Hematopoietic multipotent progenitor cell treated with erythropoietin and hydrocortisone succinate and interleukin-3 and kit ligand, for 8 days (in vitro differentiated cells): ENCODE measurements around the gene FHIP1B.

Experiments
- DNase-seq: peaks from one replicate; pipeline ENCODE4 v3.0.0-alpha.2; 2015

FHIP1B gene

GRCh38 chr11:6238902-6239301 lies 4.5 kb upstream of the FHIP1B start, which contains the start of gene CNGA4:
Gene CNGA4 (plus strand): TSS chr11:6239089. CDS start chr11:6239207, 118 bp downstream.
- peak; percentile 35 for DNase-seq

DNA sequence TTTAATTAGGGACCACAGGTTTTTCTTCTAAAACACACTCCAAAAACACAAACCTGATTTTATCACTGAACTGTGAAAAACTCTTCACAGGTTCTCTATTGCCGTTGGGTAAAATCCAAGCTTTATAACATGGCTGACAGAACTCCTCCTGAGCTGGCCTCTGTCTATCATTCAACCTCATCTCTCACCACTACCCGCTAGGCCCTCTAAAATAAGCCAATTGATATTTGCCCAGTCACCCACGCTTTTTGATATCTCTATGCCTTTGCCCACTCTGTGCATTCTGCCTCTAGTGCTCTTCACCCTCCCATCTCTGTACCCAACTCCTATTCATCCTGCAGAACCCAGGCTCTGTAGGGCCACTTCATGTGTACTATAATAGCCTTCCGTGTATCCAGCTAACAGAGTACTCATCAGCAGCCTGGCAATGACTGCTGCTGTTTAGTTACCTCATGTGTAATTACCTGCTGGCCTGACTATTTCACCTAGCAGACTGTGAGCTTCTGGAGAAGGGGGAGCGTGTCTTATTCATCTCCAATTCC lies 3.4 kb upstream of the FHIP1B start:
- DNase-seq, result peak; percentile 43

- DNase-seq, result no peak
Observed at GRCh38 chr11:6237266-6237665, 2.8 kb upstream of the FHIP1B start.

- DNase-seq, result no peak
Observed at GRCh38 chr11:6233984-6234386, 451 bp downstream of the FHIP1B start.

- peak; percentile 40 for DNase-seq
Observed at GRCh38 chr11:6232899-6233298, 1.5 kb downstream of the FHIP1B start.

GRCh38 chr11:6229911-6230310 lies 4.5 kb downstream of the FHIP1B start:
- DNase-seq, result no peak

- DNase-seq, result no peak
Observed at GRCh38 chr11:6228520-6228919, 5.9 kb downstream of the FHIP1B start.

GRCh38 chr11:6225896-6226295 lies 8.5 kb downstream of the FHIP1B start:
- peak; percentile 19 for DNase-seq

GRCh38 chr11:6225024-6225423 lies 9.4 kb downstream of the FHIP1B start:
- peak; percentile 59 for DNase-seq

DNA sequence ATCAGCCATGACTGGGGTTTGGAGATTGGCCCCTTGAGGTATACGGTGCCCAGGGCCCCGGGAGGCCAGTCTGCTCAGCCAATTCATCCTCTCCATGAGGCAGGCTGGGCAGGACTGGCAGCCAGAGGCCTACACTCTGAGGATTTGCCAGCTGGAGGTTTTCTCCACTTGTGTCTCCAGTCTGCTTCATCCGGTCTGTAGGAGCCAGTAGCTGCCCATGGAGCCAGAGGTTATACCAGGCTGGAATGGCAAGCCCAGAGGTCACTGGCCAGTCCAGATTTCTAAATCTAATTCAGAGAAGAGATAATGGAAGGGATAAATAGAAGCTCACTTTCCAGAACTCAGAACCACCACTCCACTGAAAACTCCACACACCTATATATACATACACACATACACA lies 10.0 kb downstream of the FHIP1B start:
- DNase-seq, result no peak

- no peak for DNase-seq
Observed at GRCh38 chr11:6223854-6224253, 10.6 kb downstream of the FHIP1B start.

DNA sequence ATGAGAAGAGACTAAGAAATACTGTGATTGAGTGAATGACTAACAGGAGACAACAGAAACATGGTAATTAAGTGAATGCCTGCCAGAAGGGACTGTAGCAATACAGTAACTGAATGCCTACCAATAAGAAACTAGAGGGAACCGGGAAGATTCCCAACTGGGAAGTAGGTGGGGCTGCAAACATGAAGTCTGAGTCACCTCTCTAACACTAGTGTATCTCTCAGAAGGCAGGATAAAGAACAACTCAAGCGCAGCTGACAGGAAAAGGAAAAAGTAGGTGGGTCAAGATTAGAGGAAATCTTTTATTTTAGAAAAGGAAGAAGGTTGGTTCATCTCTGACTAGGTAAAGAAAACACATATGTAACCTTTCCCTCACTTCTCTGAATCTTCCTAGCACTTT lies 15.1 kb downstream of the FHIP1B start:
- DNase-seq, result no peak

DNA sequence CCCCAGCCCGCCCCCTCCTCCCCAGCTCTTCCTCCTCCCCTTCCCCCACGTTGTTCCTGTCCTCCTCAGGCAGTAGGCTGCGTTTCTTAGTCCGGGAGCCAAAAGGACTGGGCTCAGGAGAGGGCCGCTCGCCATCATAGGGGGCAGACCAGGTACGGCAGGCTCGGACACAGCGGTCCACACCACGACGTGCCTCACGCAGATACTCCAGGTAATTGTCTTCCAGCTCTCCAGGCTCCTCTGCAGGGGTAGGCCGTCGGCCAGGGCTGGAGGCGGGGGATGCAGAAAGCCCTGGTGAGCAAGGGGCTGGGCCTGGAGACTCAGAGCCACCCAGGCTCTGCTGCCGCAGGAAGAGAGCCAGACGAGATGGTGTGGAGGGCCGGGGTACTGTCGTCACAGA lies 16.7 kb downstream of the FHIP1B start:
- no peak for DNase-seq

- no peak for DNase-seq
Observed at GRCh38 chr11:6216501-6216900, 17.9 kb downstream of the FHIP1B start.

DNA sequence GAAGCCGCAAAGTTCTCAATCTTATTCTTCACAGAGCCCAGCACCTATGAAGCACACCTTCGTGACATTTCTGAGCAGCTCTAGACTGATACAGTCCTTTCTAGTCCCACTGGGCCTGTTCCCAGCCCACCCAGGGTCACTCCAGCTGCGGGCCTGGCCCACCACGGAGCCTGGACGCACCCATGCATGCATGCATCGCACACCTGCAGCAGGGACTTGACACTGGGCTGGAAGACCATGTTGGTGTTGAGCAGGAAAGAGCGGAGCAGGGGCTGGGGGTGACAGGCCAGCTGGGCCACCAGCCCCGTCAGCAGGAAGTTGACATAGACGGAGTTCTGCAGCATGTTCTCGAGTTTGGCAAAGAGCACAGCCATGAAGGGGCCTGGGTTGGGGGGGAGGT lies 19.9 kb downstream of the FHIP1B start:
- no peak for DNase-seq

DNA sequence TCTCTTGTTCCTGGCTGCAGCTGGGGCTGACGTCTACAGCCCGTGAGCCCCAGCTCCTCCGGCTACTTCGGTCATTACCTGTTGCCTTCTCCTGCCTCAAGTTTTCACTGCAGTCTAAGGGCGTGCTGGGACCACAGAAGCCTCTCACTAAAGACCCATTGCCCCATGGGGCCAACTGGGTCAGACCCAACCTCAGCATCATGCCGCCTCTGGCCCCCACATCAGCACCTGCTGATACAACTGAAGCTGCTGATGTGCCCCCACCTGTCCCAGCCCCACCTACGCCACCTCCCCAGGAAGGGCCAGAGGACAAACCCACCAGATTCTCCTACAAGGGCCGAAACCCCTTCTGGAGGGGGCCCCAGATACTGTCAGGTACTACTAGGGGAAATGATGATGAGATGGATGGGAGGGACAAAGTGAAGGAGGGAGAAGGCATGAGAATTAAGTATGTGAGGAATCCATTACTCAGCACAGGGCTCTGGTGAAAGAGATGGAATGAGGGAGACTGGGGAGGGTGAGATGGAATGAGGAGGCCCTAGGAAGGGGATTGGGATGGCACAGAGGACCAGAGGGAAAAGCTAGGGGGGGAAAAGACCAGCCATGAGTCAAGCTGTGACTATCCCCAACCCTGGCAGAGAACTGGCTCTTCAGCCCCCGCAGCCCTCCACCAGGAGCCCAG lies 24.0 kb downstream of the FHIP1B start:
- DNase-seq, result no peak

GRCh38 chr11:6209801-6210200 lies 24.6 kb downstream of the FHIP1B start:
- DNase-seq, result no peak

DNA sequence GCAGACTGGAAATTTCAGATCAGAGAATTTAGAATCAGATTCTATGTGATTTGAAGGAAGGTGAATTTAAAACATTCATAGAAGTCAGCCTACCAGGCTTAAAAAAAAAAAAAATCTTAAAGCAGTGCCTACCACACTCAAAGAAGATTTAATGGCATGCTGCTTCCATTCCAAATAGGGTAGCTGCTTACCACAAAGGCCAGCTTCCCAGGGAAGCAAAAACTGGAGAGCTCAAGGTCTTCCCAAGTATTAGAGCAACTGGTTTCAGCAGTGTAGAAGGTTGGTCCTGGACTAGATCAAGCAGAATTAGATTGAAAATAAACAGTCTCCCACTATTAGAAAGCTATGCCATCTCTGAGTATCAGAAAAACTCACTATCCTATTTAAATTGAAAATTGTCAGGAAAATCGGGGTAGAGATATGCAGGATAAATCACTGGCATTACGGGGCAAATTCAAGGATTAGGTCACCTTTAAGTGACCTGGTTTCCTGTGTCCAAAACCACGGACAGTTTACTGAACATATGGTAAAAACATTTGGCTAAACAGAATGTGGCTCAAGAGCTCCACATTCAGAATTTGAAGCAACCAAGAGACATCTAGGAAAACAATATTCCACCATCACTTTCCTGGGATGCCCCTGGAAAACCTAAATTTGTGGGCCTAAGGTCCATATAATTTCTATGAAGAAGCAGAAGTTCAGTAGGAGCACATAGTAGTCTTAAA lies 27.8 kb downstream of the FHIP1B start:
- no peak for DNase-seq

- no peak for DNase-seq
Observed at GRCh38 chr11:6205366-6205765, 29.1 kb downstream of the FHIP1B start, which contains the start of gene C11orf42. Gene C11orf42 (plus strand): TSS chr11:6205557. CDS start chr11:6205616, 59 bp downstream.

DNA sequence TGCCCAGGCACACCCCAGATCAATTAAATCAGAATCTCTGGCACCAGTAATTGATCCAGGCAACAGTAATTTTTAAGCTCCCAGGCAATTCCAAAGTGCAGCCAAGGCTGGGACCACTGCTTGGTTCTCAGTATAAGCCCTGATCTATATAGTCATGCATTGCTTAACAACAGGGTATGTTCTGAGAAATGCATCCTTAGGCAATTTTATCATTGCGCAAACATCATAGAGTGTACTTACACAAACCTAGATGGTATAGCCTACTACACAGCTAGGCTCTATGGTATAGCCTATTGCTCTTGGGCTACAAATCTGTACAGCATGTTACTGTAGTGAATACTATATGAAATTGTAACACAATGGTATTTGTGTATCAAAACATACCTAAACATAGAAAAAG lies 29.7 kb downstream of the FHIP1B start:
- DNase-seq, result no peak

DNA sequence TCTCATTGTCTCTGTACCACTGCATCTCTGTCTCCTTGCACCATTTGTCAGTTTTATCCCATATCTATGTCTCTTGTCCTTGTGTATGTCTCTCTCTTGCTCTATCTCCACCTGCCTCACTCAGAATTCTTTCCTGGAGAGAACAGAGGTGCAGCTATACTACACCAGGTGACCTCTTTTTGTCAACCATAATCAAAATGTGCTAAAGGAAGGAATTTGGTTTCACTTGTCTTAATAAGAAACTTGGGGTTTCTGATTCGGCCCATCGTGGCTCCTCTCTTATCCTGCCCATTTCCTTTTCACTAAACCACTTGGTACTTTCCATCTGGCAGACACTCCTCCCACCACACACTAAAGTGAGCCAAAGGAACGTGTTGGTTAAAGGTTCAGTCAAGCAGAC lies 31.1 kb downstream of the FHIP1B start:
- DNase-seq, result no peak

DNA sequence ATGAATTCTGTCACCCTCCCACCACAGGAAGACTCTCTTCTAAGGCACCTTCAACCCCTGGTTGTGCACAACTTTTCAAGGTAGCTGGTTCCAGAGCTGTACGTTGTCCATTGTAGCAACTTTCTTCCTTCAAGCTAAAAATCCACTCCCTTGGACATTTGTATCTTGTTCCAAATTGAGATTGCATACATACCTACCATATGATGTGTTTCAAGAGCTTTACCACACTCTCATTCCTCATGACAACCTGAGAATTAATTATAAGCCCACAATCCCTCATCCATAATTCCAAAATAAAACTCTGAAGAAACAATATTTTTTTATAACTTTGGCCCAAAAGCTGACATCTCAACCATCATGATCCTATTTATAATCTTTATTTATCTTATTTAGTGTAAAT lies 32.4 kb downstream of the FHIP1B start:
- DNase-seq, result no peak

DNA sequence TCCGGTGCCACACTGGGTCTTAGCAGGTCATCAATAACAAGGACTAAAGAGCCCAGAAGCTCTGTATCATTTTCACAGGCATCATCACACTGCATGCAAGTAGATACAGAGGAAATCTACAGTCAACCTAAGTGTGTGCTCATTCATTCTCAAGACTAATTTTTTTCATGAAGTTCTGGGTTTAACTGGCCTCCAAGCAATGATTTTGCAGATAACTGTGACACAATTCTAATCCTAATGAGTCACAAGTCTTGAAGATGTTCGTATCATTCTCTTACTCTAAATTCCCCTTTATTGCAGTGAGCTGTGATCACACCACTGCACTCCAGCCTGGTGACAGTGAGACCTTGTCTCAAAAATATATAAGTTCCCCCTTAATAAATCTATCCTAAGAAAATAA lies 33.0 kb downstream of the FHIP1B start:
- DNase-seq, result peak; percentile 17

DNA sequence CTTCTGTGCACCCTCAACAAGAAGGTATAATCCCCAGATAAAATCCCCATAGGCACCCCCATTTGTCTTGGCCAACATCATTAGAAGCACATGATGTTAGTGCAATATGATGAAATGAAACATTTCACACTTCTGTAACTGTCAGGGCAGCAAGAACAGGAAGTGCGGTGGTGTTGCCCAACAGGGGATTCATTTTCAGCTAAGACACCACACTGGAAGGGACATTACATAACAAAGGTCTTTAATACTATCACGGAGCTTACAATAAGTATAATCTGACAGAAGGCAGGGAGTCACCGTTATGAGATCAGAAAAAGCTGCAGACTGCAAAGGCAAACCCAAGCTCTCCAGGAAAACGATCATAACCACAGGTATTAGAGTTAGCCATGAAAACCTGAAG lies 33.5 kb downstream of the FHIP1B start:
- DNase-seq, result peak; percentile 40
